ENCODE data around the gene PGAP6. TPM values are rescaled to one million over a fixed set of nuclear protein-coding genes. Genes with fewer than 3 reads are reported as not detected.

PGAP6 gene
- total and polyA plus RNA-seq, 2 of the 13 experiments (the other 11 are each of a cell fraction or from before 2014, with no cell fraction given) = 52.7 to 136 TPM

DNA sequence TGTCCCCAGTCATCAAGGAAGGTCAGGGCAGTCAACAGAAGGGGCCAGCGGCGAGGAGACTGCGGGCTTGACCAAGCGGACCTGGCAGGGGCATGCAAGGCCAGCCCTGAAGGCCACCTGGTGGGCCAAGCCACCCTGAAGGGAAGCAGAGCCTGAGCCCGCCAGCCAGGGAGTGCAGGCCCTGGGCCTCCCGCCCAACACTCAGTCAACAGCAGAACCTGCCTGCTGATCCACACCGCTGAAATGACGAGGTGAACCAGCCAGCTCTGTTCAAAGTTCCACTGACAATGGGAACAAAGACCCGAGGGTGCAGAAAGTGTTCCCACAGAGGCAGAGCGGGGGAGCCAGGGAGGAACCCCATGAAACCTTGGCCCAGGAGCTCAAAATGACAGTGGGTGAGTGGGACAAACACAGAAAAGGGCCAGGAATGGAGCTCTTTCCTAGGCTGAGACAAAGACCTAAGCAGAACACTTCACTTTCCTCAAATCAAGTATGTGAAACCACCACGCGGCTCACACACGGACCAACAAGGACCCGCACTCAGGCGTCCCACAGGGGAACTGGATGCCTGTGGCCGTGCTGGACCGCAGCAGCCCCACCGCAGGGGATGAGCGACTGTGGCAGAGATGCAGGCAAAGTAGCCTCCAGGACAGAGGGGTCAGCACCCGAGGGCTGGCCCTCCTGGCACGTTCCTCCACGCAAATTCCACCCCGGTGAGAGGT is 41.2 kb downstream of the PGAP6 start (continued):
- TF ChIP-seq THAP9 (CRISPR knock-in tag; IDR thresholded peaks at IDR 0.05; ENCODE audit: borderline replicate concordance) (no peak), ZNF543 (CRISPR knock-in tag; IDR thresholded peaks at IDR 0.05) (peak; percentile 23; the same call in 1 of the 2 replicates), PRPF4 (IDR thresholded peaks at IDR 0.05; ENCODE audit: low read depth, low read length, poor library complexity, severe bottlenecking) (peak; percentile 54), ZNF136 (CRISPR knock-in tag; IDR thresholded peaks at IDR 0.05; ENCODE audit: low read depth) (0 out of 2 replicates have a peak, but pooled peaks have one; percentile 52), SNAI1 (CRISPR knock-in tag; IDR thresholded peaks at IDR 0.05; ENCODE audit: borderline replicate concordance) (no peak), ZNF879 (CRISPR knock-in tag; IDR thresholded peaks at IDR 0.05) (no peak), ZNF264 (CRISPR knock-in tag; IDR thresholded peaks at IDR 0.05) (peak; percentile 61; the same call in 1 of the 2 replicates), ZNF407 (CRISPR knock-in tag; IDR thresholded peaks at IDR 0.05; ENCODE audit: not compliant biosample characterization) (peak; percentile 20)
- TF ChIP-seq, protein P1, sequence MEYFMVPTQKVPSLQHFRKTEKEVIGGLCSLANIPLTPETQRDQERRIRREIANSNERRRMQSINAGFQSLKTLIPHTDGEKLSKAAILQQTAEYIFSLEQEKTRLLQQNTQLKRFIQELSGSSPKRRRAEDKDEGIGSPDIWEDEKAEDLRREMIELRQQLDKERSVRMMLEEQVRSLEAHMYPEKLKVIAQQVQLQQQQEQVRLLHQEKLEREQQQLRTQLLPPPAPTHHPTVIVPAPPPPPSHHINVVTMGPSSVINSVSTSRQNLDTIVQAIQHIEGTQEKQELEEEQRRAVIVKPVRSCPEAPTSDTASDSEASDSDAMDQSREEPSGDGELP (IDR thresholded peaks at IDR 0.05; ENCODE audit: borderline replicate concordance, low read depth) = peak; percentile 45; the same call in 1 of the 2 replicates
